K562 (cell line): ENCODE measurements around the gene DESI1. TPM values are rescaled to one million over a fixed set of nuclear protein-coding genes. Genes with fewer than 3 reads are reported as not detected.

ENCODE experiments used
- ATAC-seq: fragments of 200-7000 bp; cut with Tn5 transposase; 3 replicates; pipeline ENCODE4 v1.9.1; 2020; ENCODE audit warnings: moderate library complexity
- BruUV-seq: library from RNA; stranded (reverse); fragments of 400-500 nt; replicated peaks from 2 replicates; lab custom pipeline; 2021; lab: Mats Ljungman, UMichigan
- CTCF ChIA-PET: fragments of 300-600 bp; formaldehyde crosslinking; extraction: SDS; loops from one replicate; lab custom pipeline; 2021; ENCODE audit warnings: low intra/inter-chr PET ratio; lab: Yijun Ruan, JAX
- POLR2A ChIA-PET: fragments of 300-600, 350-650 bp; sonication (Branson Sonifier 250); formaldehyde crosslinking; extraction: SDS; loops from one replicate; lab custom pipeline; 2021; ENCODE audit warnings: antibody characterized with exemption, inconsistent platforms; lab: Yijun Ruan, JAX
- DNase-seq, 4 experiments: peaks; one replicate each; pipeline versions ENCODE4 v3.0.0 to v3.0.0-alpha.2; 2011 to 2018; ENCODE audit warnings: low spot score in 3 of 4, mixed read lengths in 3 of 4; ENCODE audit errors: extremely low read depth in 1 of 4
- FAIRE-seq: peaks from 2 replicates; lab custom pipeline; 2011; peaks lifted over from hg19 to GRCh38; lab: Jason Lieb, UNC
- H2AFZ ChIP-seq: 2 replicates; pipeline ENCODE4 v1.6.0; 2011; ENCODE audit warnings: low read depth, low read length, control low read depth, inconsistent platforms
- H3K27ac ChIP-seq: fragments of 200-600 bp; 3 replicates; pipeline ENCODE4 v1.8.0; 2011; ENCODE audit warnings: low read depth, mild to moderate bottlenecking, control low read depth, inconsistent platforms, low read length, moderate library complexity, mixed read lengths; ENCODE audit errors: extremely low read depth
- H3K27me3 ChIP-seq, 2 experiments: fragments of 300-600 bp in 1 of 2; 2 replicates in 1 of 2; 3 replicates in 1 of 2; pipeline versions ENCODE4 v1.6.0 to v1.8.0; 2011; ENCODE audit warnings: inconsistent platforms in 2 of 2, low read length in 2 of 2, mild to moderate bottlenecking in 1 of 2, mixed read lengths in 1 of 2, moderate library complexity in 1 of 2; ENCODE audit not compliant: control insufficient read depth in 2 of 2, insufficient read depth in 2 of 2
- H3K36me3 ChIP-seq: fragments of 300-600 bp; 3 replicates; pipeline ENCODE4 v1.8.0; 2011; ENCODE audit warnings: mild to moderate bottlenecking, low read length, inconsistent platforms; ENCODE audit not compliant: control insufficient read depth, insufficient read depth
- H3K4me1 ChIP-seq, 2 experiments: fragments of 200-600 bp in 1 of 2; replicated peaks in 1 of 2; 2 replicates in 1 of 2; 3 replicates in 1 of 2; pipeline versions ENCODE4 v1.5.1 to v1.8.0; 2011; ENCODE audit warnings: inconsistent platforms in 2 of 2, low read length in 2 of 2, mild to moderate bottlenecking in 1 of 2, mixed read lengths in 1 of 2, moderate library complexity in 1 of 2; ENCODE audit not compliant: control insufficient read depth in 2 of 2, insufficient read depth in 2 of 2
- H3K4me2 ChIP-seq: 2 replicates; pipeline ENCODE4 v1.6.1; 2011; ENCODE audit warnings: low read length, control low read depth, inconsistent platforms, mixed read lengths; ENCODE audit not compliant: insufficient read depth
- H3K4me3 ChIP-seq: fragments of 200-600 bp; sonication (generic), shearing (Covaris generic); 2 replicates; pipeline ENCODE4 v1.5.1; 2016; ENCODE audit warnings: control low read depth, inconsistent platforms
- H3K79me2 ChIP-seq: fragments of 200-600 bp; 3 replicates; pipeline ENCODE4 v1.8.0; 2011; ENCODE audit warnings: low read length, inconsistent platforms; ENCODE audit not compliant: control insufficient read depth, insufficient read depth
- H3K9ac ChIP-seq, 2 experiments: 2 replicates each; pipeline versions ENCODE4 v1.6.0 to v1.6.1; 2011; ENCODE audit warnings: low read depth in 2 of 2, low read length in 2 of 2, control low read depth in 1 of 2, inconsistent platforms in 1 of 2, mild to moderate bottlenecking in 1 of 2, mixed read lengths in 1 of 2; ENCODE audit not compliant: insufficient read depth in 1 of 2
- H3K9me1 ChIP-seq: one replicate; pipeline ENCODE4 v1.6.0; 2011; ENCODE audit warnings: inconsistent platforms, mild to moderate bottlenecking, low read length, moderate library complexity; ENCODE audit not compliant: control insufficient read depth, insufficient read depth
- H3K9me3 ChIP-seq: replicated peaks from 2 replicates; pipeline ENCODE4 v1.5.1; 2011; ENCODE audit warnings: low read depth, low read length, inconsistent platforms; ENCODE audit not compliant: control insufficient read depth, insufficient read depth
- H4K20me1 ChIP-seq: replicated peaks from 2 replicates; pipeline ENCODE4 v1.6.1; 2011; ENCODE audit warnings: low read length, inconsistent platforms, mixed read lengths; ENCODE audit not compliant: control insufficient read depth, insufficient read depth
- COPS2 ChIP-seq: fragments of 450-650 bp; conservative IDR thresholded peaks from 2 replicates; pipeline ENCODE4 v1.6.1; 2016; ENCODE audit warnings: mild to moderate bottlenecking, moderate library complexity
- HMBOX1 ChIP-seq: sonication (generic); IDR thresholded peaks from 2 replicates; pipeline ENCODE4 v1.6.1; 2016
- HNRNPH1 ChIP-seq: fragments of 200-400 bp; formaldehyde crosslinking; optimal IDR thresholded peaks from 2 replicates; pipeline ENCODE3; 2017; ENCODE audit warnings: low read depth, mild to moderate bottlenecking, low read length, moderate library complexity
- HNRNPLL ChIP-seq: fragments of 200-400 bp; formaldehyde crosslinking; IDR thresholded peaks from 2 replicates; pipeline ENCODE4 v1.6.1; 2017; ENCODE audit warnings: low read length, low read depth, mild to moderate bottlenecking; ENCODE audit not compliant: poor library complexity, severe bottlenecking
- MYNN ChIP-seq, 2 experiments: sonication (generic); formaldehyde crosslinking in 1 of 2; IDR thresholded peaks; 2 replicates each; pipeline versions ENCODE4 v1.5.0 to v1.6.1; 2016 to 2020; ENCODE audit warnings: antibody characterized with exemption in 1 of 2, missing genetic modification reagents in 1 of 2
- NR2C1 ChIP-seq, 2 experiments: fragments of 450-650 bp; IDR thresholded peaks; 2 replicates each; pipeline ENCODE4 v1.6.1; 2017; ENCODE audit warnings: mild to moderate bottlenecking in 2 of 2, antibody characterized with exemption in 1 of 2, inconsistent platforms in 1 of 2, missing compliant biosample characterization in 1 of 2, missing genetic modification characterization in 1 of 2
- RBBP5 ChIP-seq: fragments of 200-600 bp; sonication (generic); IDR thresholded peaks from 2 replicates; pipeline ENCODE4 v1.6.1; 2012; ENCODE audit warnings: borderline replicate concordance, mild to moderate bottlenecking, low read length, control low read depth, inconsistent platforms; ENCODE audit not compliant: insufficient read depth, poor library complexity, severe bottlenecking
- WGBS: fragments of 100-300 bp; shearing (Covaris generic); methylation state at CpG from one replicate; pipeline ENCODE4 v1.1.6; 2016; ENCODE audit warnings: low coverage, mixed read lengths; ENCODE audit not compliant: insufficient coverage; ENCODE audit errors: missing lambda C conversion rate; 5-methylcytosine and 5-hydroxymethylcytosine counted together
- in situ Hi-C: fragments of 300-500 bp; cut with MboI; formaldehyde crosslinking; loops from 4 replicates; pipeline ENCODE4 v1.15.0; 2018; ENCODE audit warnings: inconsistent platforms, mixed read lengths
- intact Hi-C: fragments of 100-400 bp; cut with micrococcal nuclease; formaldehyde crosslinking; loops from 2 replicates; pipeline ENCODE4 v1.14.2; 2022
- polyA plus RNA-seq, 8 experiments: library from polyadenylated mRNA; depleted of rRNA in 4 of 8; stranded (reverse) in 5 of 8; unstranded in 3 of 8; fragments of >200 nt; fragmentation: Nextera tagmentation in 2 of 8; fragmentation: Illumina TruSeq in 1 of 8; extraction: Ambion mirVana in 2 of 8; extraction: Trizol in 1 of 8; gene quantifications; 2 replicates each; pipeline versions ENCODE4 v1.2.1 to v1.2.3, GENCODE V29; 2011 to 2014; ENCODE audit warnings: inconsistent platforms in 1 of 8, missing spikeins in 1 of 8
- total RNA-seq, 7 experiments: library from RNA; depleted of rRNA in 6 of 7; stranded (reverse); fragments of >200 nt in 6 of 7; fragmentation: Illumina TruSeq in 2 of 7; extraction: Trizol in 2 of 7; gene quantifications; 2 replicates each; pipeline versions ENCODE4 v1.2.1 to v1.2.3, GENCODE V29; 2011 to 2021; ENCODE audit warnings: low replicate concordance in 1 of 7

Gene DESI1
- total and polyA plus RNA-seq, 9 of the 15 experiments (the other 6 are each of a cell fraction or from before 2014, with no cell fraction given), result 7.2 to 45.9 (median 29.8) TPM

GRCh38 chr22:41561335-41561734 is 59.5 kb downstream of the DESI1 start:
- ChIA-PET POLR2A (no interaction called here), CTCF (no interaction called here)
- FAIRE-seq, result no peak
- no peak overlapping the region; the same call in 1 of the 2 replicates for H2AFZ ChIP-seq
- no peak overlapping the region for H3K4me3 ChIP-seq
- no peaks in the 10 kb centered on the region for H3K9me1 ChIP-seq
- no peaks in the 10 kb centered on the region for H3K36me3 ChIP-seq
- no peaks in the 10 kb centered on the region for H3K9me3 ChIP-seq
- peak overlapping the region in 1 of 2 experiments; percentile 36; a peak in 1 of 4 replicates for H3K9ac ChIP-seq
- no peak for DNase-seq
- H3K4me1 ChIP-seq, result peaks cover 20 to 53% of the 10 kb centered on the region in 2 experiments; a peak in 4 of 5 replicates
- TF ChIP-seq RBBP5 (no peak), COPS2 (no peak), MYNN (IDR thresholded peaks at IDR 0.05) (no peak), MYNN (CRISPR knock-in tag; IDR thresholded peaks at IDR 0.05) (no peak), NR2C1 (IDR thresholded peaks at IDR 0.05) (no peak), NR2C1 (tag; IDR thresholded peaks at IDR 0.05) (no peak), HNRNPLL (no peak), HMBOX1 (no peak), HNRNPH1 (no peak)
- intact Hi-C loops (no loop called here), in situ Hi-C loops (no loop called here)
- ATAC-seq, result no peak
- 54% methylated on average over 6 of the region's 10 CpGs for WGBS
- H3K27ac ChIP-seq, result no peak overlapping the region; the same call in 2 of the 3 replicates
- H3K79me2 ChIP-seq, result no peaks in the 10 kb centered on the region
- H4K20me1 ChIP-seq, result no peaks in the 10 kb centered on the region
- no peaks in the 10 kb centered on the region for H3K27me3 ChIP-seq
- BruUV-seq, result no TSS peak
- H3K4me2 ChIP-seq, result no peak overlapping the region
